PFSK-1 (cell line): ENCODE measurements around the gene OR52B6.

Experiments used
- POLR2AphosphoS5 ChIP-seq: IDR thresholded peaks from 2 replicates; pipeline ENCODE4 v1.6.1; 2012; ENCODE audit warnings: low read depth, mild to moderate bottlenecking, control low read depth, low read length, moderate library complexity
- REST ChIP-seq, 2 experiments: IDR thresholded peaks; 2 replicates each; pipeline versions ENCODE4 v1.6.1 to v1.8.0; 2011 to 2012; ENCODE audit warnings: low read depth in 2 of 2, low read length in 2 of 2, control low read depth in 1 of 2, inconsistent platforms in 1 of 2, mild to moderate bottlenecking in 1 of 2, moderate library complexity in 1 of 2; ENCODE audit not compliant: insufficient read depth in 1 of 2
- SIN3A ChIP-seq: IDR thresholded peaks from 2 replicates; pipeline ENCODE4 v1.6.1; 2012; ENCODE audit warnings: mild to moderate bottlenecking, low read length, moderate library complexity, borderline replicate concordance; ENCODE audit not compliant: insufficient read depth
- TAF1 ChIP-seq: IDR thresholded peaks from 2 replicates; pipeline ENCODE4 v1.6.1; 2012; ENCODE audit warnings: low read length, control low read depth, borderline replicate concordance; ENCODE audit not compliant: insufficient read depth

GRCh38 chr11:5621580-5621979 lies 40.9 kb downstream of the OR52B6 start:
- TF ChIP-seq POLR2AphosphoS5 = no peak
- TF ChIP-seq TAF1 = no peak
- no peak for TF ChIP-seq REST (IDR thresholded peaks at IDR 0.05; ENCODE audit: insufficient read depth in 1 of 2, low read depth in 2 of 2, low read length in 2 of 2)
- TF ChIP-seq SIN3A = no peak
